HG03378 (cell line): Measurements from ENCODE around the gene CORO7.
"Not testable (repeated sequence)": the region's sequence is repeated elsewhere in the genome, so short reads cannot be mapped to it uniquely, and the experiment has no call there.

Experiments used
- ATAC-seq: cut with Tn5 transposase; IDR thresholded peaks from one replicate; pipeline ENCODE4 v1.9.1; 2021; ENCODE audit warnings: mild to moderate bottlenecking, moderate library complexity; ENCODE audit not compliant: unreplicated experiment

Gene CORO7

DNA sequence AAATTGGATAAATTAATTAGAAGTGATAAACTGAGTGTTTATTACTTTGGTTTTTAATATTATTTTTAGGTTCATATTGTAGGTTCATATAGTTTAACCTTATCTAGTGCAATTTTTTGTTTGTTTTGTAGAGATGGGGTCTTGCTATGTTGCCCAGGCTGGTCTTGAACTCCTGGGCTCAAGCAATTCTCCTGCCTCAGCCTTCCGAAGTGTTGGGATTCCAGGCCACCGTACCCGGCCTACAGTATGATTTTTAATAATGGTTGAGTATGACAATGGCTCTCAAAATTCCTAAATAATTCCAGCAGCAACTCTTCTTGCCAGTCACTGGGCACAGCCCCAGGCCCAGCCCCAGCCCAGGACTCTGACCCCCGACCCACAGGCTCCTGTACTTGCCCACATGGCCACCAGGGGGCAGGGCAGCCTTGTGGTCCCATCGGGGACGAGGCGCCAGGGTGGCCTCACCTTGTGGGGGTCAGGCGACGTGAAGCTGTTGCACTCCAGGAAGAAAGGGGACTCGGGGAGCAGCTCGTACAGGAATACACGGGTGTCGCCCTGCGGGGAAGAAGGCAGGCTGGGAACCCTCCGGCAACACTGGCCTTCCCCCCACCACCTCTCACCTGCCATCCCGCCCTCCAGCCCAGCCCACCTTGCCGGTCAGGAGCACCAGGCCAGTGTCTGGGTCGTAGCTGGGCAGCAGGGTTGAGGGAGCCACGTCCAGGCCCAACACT lies 57.4 kb downstream of the CORO7 start:
- no peak for ATAC-seq

GRCh38 chr16:4358236-4358635 lies 58.2 kb downstream of the CORO7 start:
- no peak for ATAC-seq

DNA sequence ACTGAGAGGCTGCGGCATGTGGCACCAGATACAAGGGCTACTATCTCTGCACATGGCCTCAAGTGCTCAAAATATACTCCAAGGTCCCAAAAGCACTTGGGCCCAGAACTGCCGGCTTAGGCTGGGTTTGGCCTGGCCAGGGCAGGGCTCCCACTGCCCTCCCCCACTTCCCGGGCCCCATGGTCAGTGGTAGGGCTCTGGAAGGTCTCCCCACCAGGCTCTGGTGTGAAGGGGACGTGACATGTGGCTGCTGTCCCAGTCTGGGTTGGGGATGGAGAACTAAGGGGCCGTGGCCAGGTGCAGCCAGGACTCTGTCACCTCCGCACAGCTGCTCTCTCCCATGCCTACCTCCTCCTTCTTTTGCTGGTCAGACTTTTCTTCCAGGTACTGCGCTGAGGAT lies 59.6 kb downstream of the CORO7 start:
- ATAC-seq, result no peak

DNA sequence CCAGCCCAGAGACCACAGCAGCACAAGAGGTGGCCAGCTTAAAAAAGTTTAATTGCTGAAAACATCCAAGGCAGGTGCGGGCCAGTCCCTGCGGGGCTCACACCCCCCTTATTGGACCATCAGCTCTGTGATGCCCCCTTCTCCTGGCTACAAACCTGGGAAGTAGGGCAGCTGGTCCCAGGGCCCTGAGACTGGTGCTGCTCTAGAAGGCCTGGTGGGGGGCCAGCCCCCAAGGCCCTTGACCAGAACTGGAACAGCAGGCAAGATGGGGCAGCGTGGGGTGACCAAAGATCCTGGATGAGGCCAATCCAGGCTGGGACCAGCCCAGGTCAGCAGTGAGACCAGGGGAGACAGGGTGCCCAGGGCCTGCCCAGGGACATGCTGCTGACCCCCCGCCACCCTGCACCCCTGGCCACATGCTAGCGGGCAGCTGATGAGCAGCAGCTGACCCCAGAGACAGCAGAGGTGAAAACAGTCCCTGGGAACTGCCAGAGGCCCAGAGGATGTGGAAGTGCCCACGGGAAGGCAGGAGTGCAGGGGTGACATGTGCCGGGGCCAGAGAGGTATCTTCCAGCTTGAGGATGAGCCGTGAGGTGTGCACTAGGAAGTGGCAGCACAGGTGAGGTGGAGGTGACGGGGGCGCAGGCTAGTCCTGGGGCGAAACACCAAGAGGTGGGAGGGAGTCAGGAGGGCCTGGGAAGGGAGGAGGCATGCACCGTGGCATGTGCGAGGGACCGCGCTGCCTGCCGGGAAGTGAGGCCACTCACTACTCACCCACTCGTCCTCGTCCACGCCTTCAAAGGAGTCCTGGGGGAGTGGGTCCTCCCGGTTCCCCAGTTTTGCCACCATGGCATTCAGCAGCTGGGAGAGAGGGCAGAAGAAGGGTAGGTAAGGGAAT lies 61.6 kb downstream of the CORO7 start:
- ATAC-seq, result no peak

DNA sequence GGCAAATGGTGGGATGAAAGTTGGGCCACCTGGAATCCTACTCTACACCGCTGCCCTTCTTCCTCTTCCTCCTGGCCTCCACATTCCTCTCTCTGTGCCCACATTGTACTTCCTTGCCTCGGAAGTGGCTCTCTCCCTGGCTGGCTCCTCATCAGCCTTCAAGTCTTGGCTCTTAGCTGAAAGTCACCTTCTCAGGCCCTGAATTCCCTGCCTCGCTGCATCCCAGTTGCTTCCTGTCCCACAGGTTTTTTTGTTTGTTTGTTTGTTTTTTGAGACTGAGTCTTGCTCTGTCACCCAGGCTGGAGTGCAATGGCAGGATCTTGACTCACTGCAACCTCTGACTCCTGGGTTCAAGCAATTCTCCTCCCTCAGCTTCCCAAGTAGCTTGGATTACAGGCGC lies 62.7 kb downstream of the CORO7 start:
- ATAC-seq, result no peak

GRCh38 chr16:4352843-4353242 lies 63.6 kb downstream of the CORO7 start:
- no peak for ATAC-seq

GRCh38 chr16:4351880-4352279 lies 64.5 kb downstream of the CORO7 start:
- ATAC-seq, result no peak

DNA sequence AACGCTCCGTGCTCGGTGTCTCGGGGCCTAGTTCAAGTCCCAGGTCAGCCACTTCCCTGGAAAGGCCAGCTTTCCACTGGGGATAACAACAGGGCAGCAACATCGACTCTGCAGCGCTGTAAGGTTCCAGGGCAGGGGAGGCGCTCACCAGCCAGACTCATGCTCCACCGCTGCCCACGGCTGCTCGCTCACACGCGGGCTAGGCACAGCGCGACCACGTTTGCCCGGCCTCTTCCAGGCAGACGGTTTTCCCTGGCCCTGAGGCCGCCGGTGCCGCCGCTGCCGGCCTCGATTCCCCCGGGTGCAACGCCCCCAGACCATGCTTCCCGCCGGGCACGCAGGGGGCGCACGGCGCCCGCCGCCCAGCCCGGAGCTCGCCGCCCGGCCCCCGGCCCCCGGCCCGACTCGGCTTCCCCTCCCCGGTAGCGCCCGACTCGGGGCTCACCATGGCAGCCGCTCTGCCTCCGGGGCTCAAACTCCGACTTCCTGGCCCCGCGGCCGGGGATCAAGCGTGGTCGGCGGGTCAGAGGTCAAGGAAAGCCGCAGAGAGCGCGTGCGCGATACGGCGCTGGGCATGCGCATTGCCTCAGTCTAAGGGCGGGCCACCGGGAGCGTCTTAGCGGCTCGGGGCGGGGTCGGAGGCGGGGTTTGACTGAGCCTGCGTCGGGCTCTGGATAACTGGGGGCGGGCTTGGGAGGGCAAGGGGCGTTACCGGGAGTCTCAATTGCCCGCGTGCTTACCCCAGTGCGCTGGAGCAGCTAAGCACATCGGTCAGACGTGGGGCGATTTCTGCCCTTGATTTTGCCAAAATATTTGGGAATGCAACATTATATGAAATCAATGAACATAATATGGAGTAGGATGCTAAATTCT lies 65.4 kb downstream of the CORO7 start, which contains the start of gene PAM16:
TSS of gene PAM16 (minus strand) at position 535 of the 873 bp plus-strand sequence. CDS start at position 448, 87 bp downstream.
- peak; percentile 64 for ATAC-seq

- no peak for ATAC-seq
Measured at GRCh38 chr16:4350365-4350786, 66.0 kb downstream of the CORO7 start.

GRCh38 chr16:4349332-4349731 lies 67.1 kb downstream of the CORO7 start:
- ATAC-seq, result no peak

- no peak for ATAC-seq
Measured at GRCh38 chr16:4347765-4348509, 68.5 kb downstream of the CORO7 start.

GRCh38 chr16:4347010-4347409 lies 69.4 kb downstream of the CORO7 start:
- ATAC-seq, result no peak

DNA sequence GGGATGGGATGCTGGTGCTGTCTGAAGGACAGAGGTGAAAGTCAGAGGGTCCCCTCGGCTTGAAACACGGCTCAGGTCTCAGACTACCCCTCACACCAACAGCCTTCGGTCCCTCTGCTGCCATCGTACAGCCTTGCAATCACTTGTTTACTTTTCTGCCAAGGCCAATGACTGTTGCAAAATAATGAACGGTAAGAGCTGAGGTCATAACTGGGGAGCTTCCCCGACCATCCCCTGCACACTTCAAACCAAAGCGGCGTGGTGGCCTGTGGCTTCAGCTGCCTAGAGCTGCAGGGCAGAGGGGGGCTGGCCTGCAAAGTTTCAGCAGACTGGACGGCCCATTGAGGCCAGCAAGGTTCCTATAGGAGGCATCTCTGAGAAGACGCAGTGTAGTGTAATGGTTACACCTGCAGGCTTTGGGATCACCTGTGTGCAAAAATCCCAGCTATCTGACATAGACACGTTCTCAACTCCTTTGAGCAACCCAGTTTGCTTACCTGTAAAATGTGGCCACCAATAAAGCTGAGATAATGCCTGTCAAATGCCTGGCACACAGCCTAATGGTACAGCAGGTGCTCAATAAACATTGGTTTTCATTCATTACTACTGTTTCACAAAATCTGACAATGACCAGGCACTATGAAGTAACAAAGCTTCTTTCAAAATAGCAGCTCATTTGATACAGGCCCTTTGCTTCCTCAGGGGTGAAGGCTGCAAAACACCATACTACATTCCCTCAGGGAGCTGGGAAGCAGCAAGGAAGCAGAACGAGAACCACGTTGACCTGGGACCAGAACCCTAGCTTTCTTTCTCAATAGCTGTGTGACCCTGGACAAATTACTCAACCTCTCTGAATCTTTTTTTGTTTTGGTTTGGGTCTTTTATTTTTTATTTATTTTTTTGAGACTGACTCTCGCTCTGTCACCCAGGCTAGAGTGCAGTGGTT lies 70.3 kb downstream of the CORO7 start:
- no peak for ATAC-seq

DNA sequence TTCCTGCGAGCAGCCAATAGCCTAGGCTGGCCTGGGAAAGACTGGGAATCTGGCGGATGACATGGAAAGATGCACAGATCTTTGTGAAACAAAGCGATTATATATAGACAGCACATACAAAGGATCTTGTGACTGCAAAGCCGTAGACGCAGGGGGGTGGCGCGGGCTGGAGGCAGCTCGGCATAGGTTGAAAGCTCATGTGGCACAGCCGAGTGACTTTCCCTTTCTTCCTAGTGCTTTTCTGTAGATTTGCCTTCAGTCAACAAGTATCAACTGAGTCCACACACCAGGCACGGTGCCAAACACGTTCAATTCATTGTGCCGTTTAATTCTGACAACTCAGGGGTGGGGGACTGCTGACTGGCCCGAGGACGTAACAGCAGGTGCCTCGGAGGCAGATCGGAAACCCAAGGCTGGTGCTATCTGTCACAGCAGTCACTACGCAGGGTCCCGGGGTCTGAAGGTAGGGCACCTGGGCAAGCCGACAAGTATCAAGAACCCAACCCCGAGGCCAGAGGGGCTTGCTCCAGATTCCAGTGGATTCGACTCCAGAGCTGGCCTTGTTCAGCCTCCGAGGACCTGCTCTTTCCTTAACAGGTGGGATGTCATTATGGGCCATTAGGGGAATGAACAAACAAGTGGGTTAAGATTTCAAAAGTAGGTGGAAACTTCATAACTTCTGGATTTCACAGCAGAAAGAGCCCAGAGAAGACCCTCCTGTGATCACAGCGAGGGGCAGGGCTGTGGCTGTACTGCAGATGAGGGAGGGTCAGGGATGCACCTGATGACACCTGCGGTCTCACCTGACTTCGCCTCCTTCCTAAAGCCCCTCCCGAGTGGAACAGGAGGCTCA lies 71.2 kb downstream of the CORO7 start:
- ATAC-seq, result no peak

GRCh38 chr16:4344300-4344982 lies 72.0 kb downstream of the CORO7 start:
- not testable (repeated sequence) for ATAC-seq

DNA sequence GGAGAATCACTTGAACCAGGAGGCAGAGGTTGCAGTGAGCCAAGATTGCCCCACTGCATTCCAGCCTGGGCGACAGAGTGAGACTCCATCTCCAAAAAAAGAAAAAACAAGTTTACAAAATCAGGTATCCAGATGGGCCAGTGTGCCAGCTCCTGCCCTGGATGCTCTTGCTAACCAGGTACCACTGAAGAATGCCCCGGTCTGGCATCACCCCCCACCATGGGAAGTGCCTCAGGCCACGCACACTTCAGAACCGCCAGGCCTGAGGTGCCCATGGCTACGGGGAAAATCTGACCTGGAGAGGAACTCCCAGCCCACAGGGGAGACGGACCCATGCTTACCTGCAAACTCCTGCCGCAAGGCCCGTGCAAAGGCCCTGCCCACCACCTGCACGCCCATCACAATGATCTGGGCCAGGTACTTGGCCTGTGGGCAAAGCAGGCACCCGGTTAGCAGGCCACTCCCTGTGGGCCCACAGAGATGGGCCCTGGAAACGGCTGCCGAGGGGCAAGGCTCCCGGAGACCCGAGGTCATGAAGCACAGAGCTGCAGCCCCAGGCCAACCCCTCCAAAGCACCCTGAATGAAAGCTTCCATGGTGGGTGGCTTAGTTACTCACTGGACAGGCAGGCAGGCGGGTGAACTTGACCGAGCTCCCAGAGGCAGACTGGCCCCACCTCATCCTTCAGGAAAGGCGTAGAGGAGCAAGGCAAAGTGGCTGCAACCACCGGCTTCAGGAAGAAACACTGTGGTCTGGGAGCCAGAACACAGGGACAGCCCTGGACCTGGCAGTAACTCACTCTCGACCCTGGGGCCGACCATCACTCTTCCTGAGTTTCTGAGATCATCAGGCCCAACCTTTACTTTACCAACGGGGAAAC lies 73.3 kb downstream of the CORO7 start:
- ATAC-seq, result no peak

- ATAC-seq, result no peak
Measured at GRCh38 chr16:4341250-4341649, 75.1 kb downstream of the CORO7 start.
